LNCAP (cell line): ENCODE data around the gene MYO7A.

Experiments
- TF ChIP-seq, protein P1 (sequence below): fragments of 450-650 bp; IDR thresholded peaks from 2 replicates; pipeline ENCODE4 v1.5.1; 2017; ENCODE audit warnings: mild to moderate bottlenecking

MYO7A gene

DNA sequence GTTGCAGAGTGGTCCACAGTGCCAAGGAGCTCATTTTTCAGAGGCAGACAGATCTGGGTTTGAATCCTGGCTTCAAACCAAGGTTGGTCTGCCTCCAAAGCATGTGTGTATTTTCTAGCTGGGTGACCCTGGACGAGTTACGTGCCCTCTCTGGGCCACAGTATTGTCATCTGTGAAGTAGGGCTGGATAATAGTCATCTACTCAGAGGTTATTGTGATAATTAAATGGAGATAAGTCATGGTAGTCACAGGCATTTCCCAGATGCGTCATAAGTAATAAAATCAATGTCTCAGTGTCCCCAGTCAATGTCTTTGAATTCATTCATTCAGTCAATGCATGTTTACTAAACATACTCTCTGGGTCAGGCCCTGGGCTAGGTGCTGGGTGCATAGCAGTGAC, 16.8 kb upstream of the MYO7A start:
- TF ChIP-seq, protein P1, sequence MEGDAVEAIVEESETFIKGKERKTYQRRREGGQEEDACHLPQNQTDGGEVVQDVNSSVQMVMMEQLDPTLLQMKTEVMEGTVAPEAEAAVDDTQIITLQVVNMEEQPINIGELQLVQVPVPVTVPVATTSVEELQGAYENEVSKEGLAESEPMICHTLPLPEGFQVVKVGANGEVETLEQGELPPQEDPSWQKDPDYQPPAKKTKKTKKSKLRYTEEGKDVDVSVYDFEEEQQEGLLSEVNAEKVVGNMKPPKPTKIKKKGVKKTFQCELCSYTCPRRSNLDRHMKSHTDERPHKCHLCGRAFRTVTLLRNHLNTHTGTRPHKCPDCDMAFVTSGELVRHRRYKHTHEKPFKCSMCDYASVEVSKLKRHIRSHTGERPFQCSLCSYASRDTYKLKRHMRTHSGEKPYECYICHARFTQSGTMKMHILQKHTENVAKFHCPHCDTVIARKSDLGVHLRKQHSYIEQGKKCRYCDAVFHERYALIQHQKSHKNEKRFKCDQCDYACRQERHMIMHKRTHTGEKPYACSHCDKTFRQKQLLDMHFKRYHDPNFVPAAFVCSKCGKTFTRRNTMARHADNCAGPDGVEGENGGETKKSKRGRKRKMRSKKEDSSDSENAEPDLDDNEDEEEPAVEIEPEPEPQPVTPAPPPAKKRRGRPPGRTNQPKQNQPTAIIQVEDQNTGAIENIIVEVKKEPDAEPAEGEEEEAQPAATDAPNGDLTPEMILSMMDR: no peak

DNA sequence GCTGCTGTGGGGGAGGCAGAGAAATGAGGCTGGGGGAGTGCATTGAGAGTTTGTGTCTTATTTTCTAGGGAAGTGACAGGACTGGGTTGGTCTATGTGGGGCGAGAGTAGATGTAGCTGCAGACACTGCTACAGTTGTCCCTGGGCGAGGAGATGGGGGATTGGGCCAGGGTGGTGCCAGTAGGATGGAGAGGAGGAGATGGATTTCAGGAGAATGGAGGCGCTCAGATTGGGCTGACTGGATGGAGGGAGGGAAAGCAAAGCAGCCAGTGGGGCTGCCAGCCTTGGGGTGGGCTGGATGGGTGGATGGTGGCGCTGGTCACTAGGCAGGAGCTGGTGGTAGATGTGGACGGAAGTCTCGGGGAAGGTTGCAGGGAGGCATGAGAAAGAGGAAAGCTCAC, 16.1 kb upstream of the MYO7A start:
- TF ChIP-seq, protein P1: no peak

DNA sequence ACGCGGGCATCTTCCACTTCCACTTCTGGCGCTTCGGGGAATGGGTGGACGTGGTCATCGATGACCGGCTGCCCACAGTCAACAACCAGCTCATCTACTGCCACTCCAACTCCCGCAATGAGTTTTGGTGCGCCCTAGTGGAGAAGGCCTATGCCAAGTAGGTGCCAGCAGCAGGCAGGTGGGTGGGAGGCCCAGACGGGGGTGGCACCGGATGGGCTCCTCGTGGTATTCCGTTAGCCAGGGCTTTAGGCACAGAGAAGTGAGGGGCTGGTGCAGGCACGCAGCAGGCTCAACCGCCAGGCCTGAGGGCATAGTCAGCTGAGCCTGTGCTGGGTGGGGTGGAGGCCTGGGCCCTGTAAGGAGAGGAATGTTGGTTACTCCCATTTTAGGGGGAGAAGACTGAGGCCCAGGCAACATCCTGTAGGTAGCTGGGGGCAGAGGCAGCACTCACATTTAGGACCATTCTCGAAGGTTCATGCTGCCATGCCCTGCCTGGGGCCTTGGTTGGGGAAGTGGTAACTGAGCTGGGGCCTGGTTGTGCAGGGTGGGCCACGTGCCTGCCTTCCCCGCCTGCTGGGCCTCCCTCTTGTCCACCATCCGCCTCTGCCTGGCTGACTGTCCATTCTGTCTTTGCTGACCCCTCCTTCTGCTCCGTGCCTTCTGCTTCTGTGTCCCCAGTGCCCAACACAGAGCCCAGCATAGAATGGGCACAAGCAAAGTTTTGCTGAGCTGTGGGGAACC, 15.2 kb upstream of the MYO7A start:
- TF ChIP-seq, protein P1: no peak

DNA sequence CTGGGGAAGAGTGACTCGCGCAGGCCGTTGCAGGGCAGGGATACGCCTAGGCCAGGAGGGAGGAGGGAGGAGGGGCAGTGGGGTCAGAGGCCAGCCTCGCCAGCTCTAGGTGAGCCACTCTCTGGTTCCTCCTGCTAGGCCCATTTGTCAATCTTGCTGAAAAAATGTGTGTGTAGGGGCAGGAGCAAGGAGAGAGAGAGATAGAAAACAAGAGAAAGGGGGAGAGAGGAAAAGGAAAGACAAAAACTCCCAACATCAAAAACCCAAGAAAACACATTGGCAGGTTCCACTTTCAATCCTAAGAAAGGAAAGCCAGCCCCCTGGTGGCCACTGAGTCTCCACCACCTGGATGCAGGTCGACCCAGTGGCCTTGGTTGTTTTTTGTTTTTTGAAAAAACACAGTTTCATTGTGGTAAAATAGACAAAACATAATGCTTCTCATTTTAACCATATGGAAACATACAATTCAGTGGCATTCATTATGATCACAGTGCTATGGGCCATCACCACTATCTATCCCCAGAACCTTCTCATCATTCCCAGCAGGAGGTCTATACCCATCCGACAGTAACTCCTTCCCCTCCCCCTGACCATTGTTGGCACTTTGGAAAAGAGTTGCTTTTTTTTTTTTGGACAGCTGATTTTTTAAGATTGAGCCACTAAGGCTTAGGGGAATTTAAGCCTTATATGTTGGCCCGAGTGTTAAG, 14.5 kb upstream of the MYO7A start:
- TF ChIP-seq, protein P1: peak; percentile 61

DNA sequence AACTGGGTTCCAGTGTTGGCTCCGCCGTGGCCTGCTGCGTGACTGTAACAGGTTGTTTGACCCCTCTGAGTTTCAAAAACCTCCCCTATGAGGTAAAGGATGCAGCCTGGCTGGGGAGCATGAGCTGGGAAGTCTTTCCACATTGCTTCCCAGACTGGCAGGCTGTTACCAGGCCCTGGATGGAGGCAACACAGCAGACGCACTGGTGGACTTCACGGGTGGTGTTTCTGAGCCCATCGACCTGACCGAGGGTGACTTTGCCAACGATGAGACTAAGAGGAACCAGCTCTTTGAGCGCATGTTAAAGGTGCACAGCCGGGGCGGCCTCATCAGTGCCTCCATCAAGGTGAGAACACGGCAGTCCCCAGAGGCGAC, 14.0 kb upstream of the MYO7A start:
- TF ChIP-seq, protein P1: no peak

DNA sequence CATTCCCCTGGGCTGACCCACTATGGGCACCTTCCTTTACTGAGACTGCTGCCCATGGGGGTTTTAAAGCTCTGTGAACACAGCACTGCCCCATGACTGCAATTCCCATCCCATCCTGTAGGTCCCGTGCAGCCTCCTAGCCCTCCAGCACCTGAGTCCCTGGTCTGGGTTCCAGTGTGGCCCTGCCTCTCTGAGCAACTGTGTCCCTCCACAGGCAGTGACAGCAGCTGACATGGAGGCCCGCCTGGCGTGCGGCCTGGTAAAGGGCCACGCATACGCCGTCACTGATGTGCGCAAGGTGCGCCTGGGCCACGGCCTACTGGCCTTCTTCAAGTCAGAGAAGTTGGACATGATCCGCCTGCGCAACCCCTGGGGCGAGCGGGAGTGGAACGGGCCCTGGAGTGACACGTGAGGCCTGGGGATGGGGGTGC, 12.8 kb upstream of the MYO7A start:
- TF ChIP-seq, protein P1: peak; percentile 12; the same call in 1 of the 2 replicates

DNA sequence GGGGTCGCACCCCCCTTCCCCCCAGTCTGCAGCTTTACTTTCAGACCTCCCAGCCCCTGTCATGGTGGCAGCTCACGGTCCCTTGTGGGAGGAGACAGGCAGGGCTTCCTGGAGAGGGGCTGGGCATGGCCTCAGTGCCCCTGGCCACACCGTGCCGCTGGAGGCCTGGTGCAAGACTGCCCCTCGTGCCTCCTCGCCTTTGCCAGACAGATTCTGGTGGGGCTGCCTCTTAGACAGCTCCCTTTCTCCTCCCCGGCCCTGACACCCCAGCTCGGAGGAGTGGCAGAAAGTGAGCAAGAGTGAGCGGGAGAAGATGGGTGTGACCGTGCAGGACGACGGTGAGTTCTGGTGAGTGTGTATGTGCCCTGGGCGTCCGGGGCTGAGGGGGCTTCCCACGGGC, 12.1 kb upstream of the MYO7A start:
- TF ChIP-seq, protein P1: no peak
